Upper lobe of left lung (tissue), 6 donors: Measurements from ENCODE around the gene TMEM231. TPM values are rescaled to one million over a fixed set of nuclear protein-coding genes. Genes with fewer than 3 reads are reported as not detected.

Experiments used
- ATAC-seq, 2 donors: fragments of 200-7000 bp; cut with Tn5 transposase; one replicate each; pipeline ENCODE4 v1.9.1; 2022; ENCODE audit warnings: mild to moderate bottlenecking in 2 of 2, moderate library complexity in 2 of 2; ENCODE audit not compliant: low FRiP score in 2 of 2
- DNase-seq, 2 donors: peaks; one replicate each; pipeline ENCODE4 v3.0.0-alpha.2; 2019 to 2020
- H3K27ac ChIP-seq, 4 donors: fragments of 200-600 bp; sonication (generic); one replicate each; pipeline ENCODE4 v1.5.1; 2016 to 2019
- H3K27me3 ChIP-seq, 4 donors: fragments of 200-600 bp; sonication (generic); one replicate each; pipeline ENCODE4 v1.5.1; 2017 to 2019
- H3K36me3 ChIP-seq, 4 donors: fragments of 200-600 bp; sonication (generic); one replicate each; pipeline ENCODE4 v1.5.1; 2016 to 2019
- H3K4me1 ChIP-seq, 4 donors: fragments of 200-600 bp; sonication (generic); one replicate each; pipeline ENCODE4 v1.5.1; 2018 to 2019
- H3K4me3 ChIP-seq, 4 donors: fragments of 200-600 bp; sonication (generic); one replicate each; pipeline ENCODE4 v1.5.1; 2017 to 2019; ENCODE audit warnings: mild to moderate bottlenecking in 2 of 4, moderate library complexity in 1 of 4
- H3K9me3 ChIP-seq, 4 donors: fragments of 200-600 bp; sonication (generic); one replicate each; pipeline ENCODE4 v1.5.1; 2018 to 2019
- EP300 ChIP-seq, 4 donors: sonication (generic); formaldehyde crosslinking; IDR thresholded peaks; one replicate each; pipeline ENCODE4 v1.5.1; 2017; ENCODE audit warnings: antibody characterized with exemption in 4 of 4, control low read depth in 2 of 4
- POLR2A ChIP-seq, 4 donors: fragments of 450-650 bp; IDR thresholded peaks; one replicate each; pipeline ENCODE4 v1.5.1; 2016 to 2017; ENCODE audit warnings: antibody characterized with exemption in 4 of 4, mild to moderate bottlenecking in 2 of 4
- POLR2AphosphoS5 ChIP-seq, 2 donors: sonication (generic); formaldehyde crosslinking; IDR thresholded peaks; one replicate each; pipeline ENCODE4 v1.5.1; 2017; ENCODE audit warnings: antibody characterized with exemption in 2 of 2
- WGBS, 2 donors: methylation state at CpG; one replicate each; pipeline ENCODE4 v1.1.5; 2017 to 2018; 5-methylcytosine and 5-hydroxymethylcytosine counted together
- total RNA-seq, 6 donors: library from RNA; depleted of rRNA in 4 of 6; stranded (reverse); fragments of >200 nt in 4 of 6; gene quantifications; one replicate each; pipeline versions ENCODE4 v1.1.0 to v1.2.1, GENCODE V29; 2016 to 2021
- TF ChIP-seq, protein P1 (sequence below), 6 experiments: fragments of 450-650 bp in 4 of 6; fragments of 200-600 bp in 2 of 6; sonication (generic) in 2 of 6; IDR thresholded peaks; one replicate each; pipeline ENCODE4 v1.5.1; 2016 to 2019; ENCODE audit warnings: antibody characterized with exemption in 6 of 6
- donor health status: DM: no; HTN: no; CAD: no; lungs with moderate emphysema.
- donor health status: DM: no; HTN: yes; CAD: no; lungs with severe emphysema.

TMEM231 gene
- total RNA-seq, 6 donors from 2014 or later = 6.3 to 31.2 (median 11.8) TPM

DNA sequence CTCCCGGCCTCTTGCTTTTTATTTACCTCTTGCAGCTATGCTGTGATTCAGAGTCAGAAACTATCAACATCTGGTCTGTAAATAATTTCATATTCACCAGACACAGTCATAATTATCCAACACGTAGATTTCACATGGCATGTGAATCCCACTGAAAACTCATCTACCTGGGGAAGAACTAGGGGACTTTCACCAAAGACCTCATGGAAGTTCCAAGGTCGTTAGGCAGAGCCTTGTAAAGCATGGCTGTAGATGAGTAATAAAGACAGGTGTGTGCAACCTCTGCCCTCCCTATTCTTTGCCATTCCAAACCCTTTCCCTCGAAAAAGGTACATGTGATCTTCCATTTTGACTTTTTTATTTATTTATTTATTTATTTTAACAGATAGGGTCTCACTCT, 18.3 kb downstream of the TMEM231 start:
- Histone ChIP-seq H3K27ac (no peak overlapping the region), H3K27me3 (no peaks in the 10 kb centered on the region), H3K4me1 (no peaks in the 10 kb centered on the region), H3K9me3 (no peaks in the 10 kb centered on the region), H3K36me3 (no peaks in the 10 kb centered on the region), H3K4me3 (no peak overlapping the region)
- TF ChIP-seq POLR2A (IDR thresholded peaks at IDR 0.05) (no peak), EP300 (IDR thresholded peaks at IDR 0.05) (no peak), POLR2AphosphoS5 (IDR thresholded peaks at IDR 0.05) (no peak)
- TF ChIP-seq, protein P1, sequence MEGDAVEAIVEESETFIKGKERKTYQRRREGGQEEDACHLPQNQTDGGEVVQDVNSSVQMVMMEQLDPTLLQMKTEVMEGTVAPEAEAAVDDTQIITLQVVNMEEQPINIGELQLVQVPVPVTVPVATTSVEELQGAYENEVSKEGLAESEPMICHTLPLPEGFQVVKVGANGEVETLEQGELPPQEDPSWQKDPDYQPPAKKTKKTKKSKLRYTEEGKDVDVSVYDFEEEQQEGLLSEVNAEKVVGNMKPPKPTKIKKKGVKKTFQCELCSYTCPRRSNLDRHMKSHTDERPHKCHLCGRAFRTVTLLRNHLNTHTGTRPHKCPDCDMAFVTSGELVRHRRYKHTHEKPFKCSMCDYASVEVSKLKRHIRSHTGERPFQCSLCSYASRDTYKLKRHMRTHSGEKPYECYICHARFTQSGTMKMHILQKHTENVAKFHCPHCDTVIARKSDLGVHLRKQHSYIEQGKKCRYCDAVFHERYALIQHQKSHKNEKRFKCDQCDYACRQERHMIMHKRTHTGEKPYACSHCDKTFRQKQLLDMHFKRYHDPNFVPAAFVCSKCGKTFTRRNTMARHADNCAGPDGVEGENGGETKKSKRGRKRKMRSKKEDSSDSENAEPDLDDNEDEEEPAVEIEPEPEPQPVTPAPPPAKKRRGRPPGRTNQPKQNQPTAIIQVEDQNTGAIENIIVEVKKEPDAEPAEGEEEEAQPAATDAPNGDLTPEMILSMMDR (IDR thresholded peaks at IDR 0.05) = no peak
- DNase-seq = no peak
- WGBS, 2 donors = 87 to 91% methylated on average over 4 of the region's 4 CpGs
- no peak for ATAC-seq

DNA sequence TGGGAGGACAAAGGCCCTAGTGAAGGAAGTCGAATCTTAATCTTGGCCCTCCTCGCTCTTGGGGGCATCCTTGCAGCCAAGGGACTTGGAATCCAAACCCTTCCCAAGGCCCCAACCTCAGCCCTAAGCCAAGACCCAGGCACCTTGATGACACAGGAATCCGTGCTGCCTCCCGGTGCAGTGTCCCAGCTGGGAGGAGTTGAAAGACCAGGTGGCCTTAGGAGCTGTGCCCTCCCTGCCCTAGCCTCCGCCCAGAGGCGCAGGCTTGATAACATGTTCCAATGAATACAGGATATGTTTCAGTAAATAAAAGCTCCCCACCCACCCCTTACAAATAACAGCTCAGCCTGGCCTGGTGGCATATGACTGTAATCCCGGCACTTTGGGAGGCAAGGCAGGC, 20.2 kb downstream of the TMEM231 start, which contains the start of gene CHST5:
TSS of gene CHST5 (minus strand) at position 208 of the 400 bp plus-strand sequence. CDS start 5,724 bp downstream, outside the sequence.
- H3K4me3 ChIP-seq = no peak within 1 kb of the TSS
- DNase-seq (no peak), ATAC-seq (no peak)
- no peaks in the 10 kb centered on the region for H3K27me3 ChIP-seq
- TF ChIP-seq, protein P1 (IDR thresholded peaks at IDR 0.05) = no peak
- TF ChIP-seq EP300 (IDR thresholded peaks at IDR 0.05) = no peak
- TF ChIP-seq POLR2A (IDR thresholded peaks at IDR 0.05) = no peak
- TF ChIP-seq POLR2AphosphoS5 (IDR thresholded peaks at IDR 0.05) = no peak
- no peaks in the 10 kb centered on the region for H3K9me3 ChIP-seq
- no peak within 1 kb of the TSS for H3K27ac ChIP-seq
- 70 to 78% methylated on average over 2 to 7 of the region's 7 CpGs for WGBS, 2 donors
- H3K4me1 ChIP-seq = no peaks in the 10 kb centered on the region
- no peaks in the 10 kb centered on the region for H3K36me3 ChIP-seq

DNA sequence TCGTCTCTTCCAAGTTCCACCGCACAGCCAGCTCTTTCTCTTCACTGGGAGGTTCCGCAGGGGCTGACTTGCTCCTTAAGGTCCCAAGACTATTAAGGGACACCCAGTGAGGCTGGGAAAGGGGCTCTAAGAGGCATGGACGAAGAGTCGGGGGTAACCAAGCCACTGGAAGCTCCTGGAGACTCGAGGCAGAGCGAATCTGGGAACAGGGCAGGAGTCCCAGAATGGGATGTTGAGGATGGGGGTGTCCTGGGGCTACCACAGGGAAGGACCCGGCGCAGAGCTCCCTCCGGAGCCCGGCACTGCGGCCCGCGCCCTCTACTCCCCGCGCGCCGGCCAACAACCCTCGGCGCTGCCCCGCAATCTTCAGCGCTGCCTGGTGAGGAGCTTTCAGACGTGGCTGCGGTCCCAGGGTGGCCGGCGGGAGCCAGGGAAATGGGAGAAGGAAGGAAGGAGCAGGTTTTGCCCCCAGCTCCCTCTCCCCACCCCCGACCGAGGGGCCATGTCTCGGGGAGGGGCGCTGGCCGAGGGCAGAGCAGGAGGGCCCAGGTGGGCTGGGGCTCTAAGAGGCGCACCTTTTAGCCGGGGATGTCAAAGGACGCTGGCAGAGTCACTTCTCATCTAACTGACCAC, 20.7 kb downstream of the TMEM231 start:
- H3K27ac ChIP-seq = no peak overlapping the region
- ATAC-seq = no peak
- peak in 1 of 2 donors; percentile 80 for DNase-seq
- H3K4me3 ChIP-seq = no peak overlapping the region
- 62 to 78% methylated on average over 29 to 34 of the region's 34 CpGs for WGBS, 2 donors
- no peaks in the 10 kb centered on the region for H3K27me3 ChIP-seq
- TF ChIP-seq EP300 (IDR thresholded peaks at IDR 0.05) (no peak), POLR2A (IDR thresholded peaks at IDR 0.05) (no peak)
- no peaks in the 10 kb centered on the region for H3K9me3 ChIP-seq
- H3K36me3 ChIP-seq = no peaks in the 10 kb centered on the region
- no peaks in the 10 kb centered on the region for H3K4me1 ChIP-seq

DNA sequence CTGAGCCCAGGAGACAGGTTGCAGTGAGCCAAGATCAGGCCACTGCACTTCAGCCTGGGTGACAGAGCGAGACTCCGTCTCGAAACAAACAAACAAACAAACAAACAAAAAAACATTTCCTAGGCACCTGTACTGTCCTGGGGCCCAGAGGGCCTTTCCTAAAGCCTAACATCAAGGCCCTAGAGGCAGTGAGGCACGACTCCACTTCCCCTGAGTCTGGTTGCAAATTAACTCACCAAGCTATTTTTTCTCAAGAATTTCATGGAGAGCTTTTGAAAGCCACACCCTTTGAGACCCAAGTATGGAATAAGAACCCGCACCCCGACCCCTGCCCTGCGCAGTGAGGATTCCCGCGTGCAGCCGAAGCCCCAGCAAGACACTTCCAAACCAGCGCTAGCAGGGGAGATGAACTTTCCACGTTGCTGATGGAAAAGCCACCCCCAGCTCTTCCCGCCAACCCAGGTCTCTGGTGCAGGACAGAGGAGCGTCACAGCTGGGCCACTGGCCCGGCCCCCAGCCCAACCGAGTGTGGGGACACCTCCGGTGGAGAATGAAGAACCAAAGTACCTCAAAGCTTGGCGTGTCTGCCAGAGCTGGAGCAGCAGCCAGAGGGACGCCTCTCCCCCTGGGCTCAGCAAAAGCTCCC, 21.4 kb downstream of the TMEM231 start:
- DNase-seq (peak in 1 of 2 donors; percentile 64), ATAC-seq (no peak)
- H3K9me3 ChIP-seq = no peaks in the 10 kb centered on the region
- H3K4me1 ChIP-seq = no peaks in the 10 kb centered on the region
- H3K36me3 ChIP-seq = no peaks in the 10 kb centered on the region
- TF ChIP-seq, protein P1 (IDR thresholded peaks at IDR 0.05) = no peak
- TF ChIP-seq EP300 (IDR thresholded peaks at IDR 0.05) (no peak), POLR2A (IDR thresholded peaks at IDR 0.05) (no peak), POLR2AphosphoS5 (IDR thresholded peaks at IDR 0.05) (no peak)
- H3K27me3 ChIP-seq = no peaks in the 10 kb centered on the region
- no peak overlapping the region for H3K27ac ChIP-seq
- H3K4me3 ChIP-seq = no peak overlapping the region
- 71 to 72% methylated on average over 14 to 18 of the region's 19 CpGs for WGBS, 2 donors

DNA sequence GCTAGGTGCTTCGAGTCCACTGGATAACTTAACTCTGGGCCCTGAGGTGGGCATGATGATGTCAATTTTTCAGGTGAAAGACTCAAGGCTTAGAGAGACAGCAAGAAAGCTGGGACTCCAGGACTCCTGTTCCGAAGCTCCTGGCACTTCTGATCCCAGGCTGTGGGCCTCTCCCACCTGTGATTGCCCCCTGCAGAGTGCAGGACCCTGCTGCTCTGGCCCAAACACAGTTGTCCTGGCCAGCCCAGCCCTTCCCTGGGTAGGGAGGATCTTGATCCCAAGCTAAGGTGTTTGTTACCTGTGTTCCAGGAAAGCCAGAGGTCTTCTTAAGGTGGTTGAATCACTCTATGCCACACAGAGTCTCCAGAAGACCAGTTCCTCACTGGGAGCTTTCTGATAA, 23.3 kb downstream of the TMEM231 start:
- WGBS, 2 donors = 80 to 86% methylated on average over 1 to 2 of the region's 2 CpGs
- Histone ChIP-seq H3K9me3 (no peaks in the 10 kb centered on the region), H3K36me3 (no peaks in the 10 kb centered on the region), H3K27ac (no peak overlapping the region), H3K27me3 (no peaks in the 10 kb centered on the region), H3K4me1 (no peaks in the 10 kb centered on the region), H3K4me3 (no peak overlapping the region)
- no peak for TF ChIP-seq POLR2A (IDR thresholded peaks at IDR 0.05)
- no peak for TF ChIP-seq POLR2AphosphoS5 (IDR thresholded peaks at IDR 0.05)
- TF ChIP-seq EP300 (IDR thresholded peaks at IDR 0.05) = no peak
- TF ChIP-seq, protein P1 (IDR thresholded peaks at IDR 0.05) = no peak
- no peak for ATAC-seq
- DNase-seq = no peak
